ENCODE measurements around the gene ETFBKMT. TPM values are rescaled to one million over a fixed set of nuclear protein-coding genes. Genes with fewer than 3 reads are reported as not detected.
"Not testable (repeated sequence)": the region's sequence is repeated elsewhere in the genome, so short reads cannot be mapped to it uniquely, and the experiment has no call there.

Gene ETFBKMT
- total and polyA plus RNA-seq, 2 of the 4 experiments (the other 2 are of a cell fraction): 1.2 to 2.5 TPM

GRCh38 chr12:31715283-31715825 lies 55.9 kb downstream of the ETFBKMT start (continued):
- TF ChIP-seq USF2 (IDR thresholded peaks at IDR 0.05; ENCODE audit: low read depth, low read length) (no peak), RAD21 (IDR thresholded peaks at IDR 0.05; ENCODE audit: low read length) (no peak), MXI1 (IDR thresholded peaks at IDR 0.05; ENCODE audit: borderline replicate concordance, low read depth, low read length) (no peak), MAFK (IDR thresholded peaks at IDR 0.05; ENCODE audit: low read depth, low read length) (no peak)

GRCh38 chr12:31716998-31717397 lies 57.5 kb downstream of the ETFBKMT start:
- H2BK5ac ChIP-seq (ENCODE audit: low read depth, low read length, poor library complexity, severe bottlenecking); intact Hi-C loops (cut with micrococcal nuclease); H3K14ac ChIP-seq (replicated peaks; ENCODE audit: low read depth, low read length); H2BK15ac ChIP-seq (ENCODE audit: low read depth, low read length); H2BK120ac ChIP-seq (ENCODE audit: low read depth, low read length); ATAC-seq (ENCODE audit: low read depth); H3K56ac ChIP-seq (ENCODE audit: extremely low read depth, insufficient read depth, low read length); DNase-seq; H2BK20ac ChIP-seq (ENCODE audit: low read depth, low read length); POLR2A ChIA-PET (ENCODE audit: unreplicated experiment); H4K91ac ChIP-seq (ENCODE audit: insufficient read depth, low read depth, low read length); H4K20me1 ChIP-seq (ENCODE audit: insufficient read depth, low read length); CTCF ChIA-PET; H4K8ac ChIP-seq (ENCODE audit: low read depth in 2 of 2, low read length in 2 of 2); H3K9me3 ChIP-seq (ENCODE audit: control insufficient read depth, insufficient read depth, low read length); H3K4ac ChIP-seq (ENCODE audit: low read depth, low read length); H3K27ac ChIP-seq (ENCODE audit: insufficient read depth, low read length); H3K4me3 ChIP-seq (ENCODE audit: insufficient read depth, low read depth, low read length); H3K23ac ChIP-seq (ENCODE audit: low read depth, low read length); H3K18ac ChIP-seq (ENCODE audit: low read depth, low read length); H3K36me3 ChIP-seq (ENCODE audit: control insufficient read depth, insufficient read depth, low read length); BruUV-seq (replicated peaks); H2AK5ac ChIP-seq (ENCODE audit: low read depth, low read length); H3K9ac ChIP-seq (ENCODE audit: low read depth, low read length); H3K9me1 ChIP-seq (ENCODE audit: insufficient read depth, low read length); H2AK9ac ChIP-seq (replicated peaks; ENCODE audit: low read depth, low read length, poor library complexity); H3K27me3 ChIP-seq (ENCODE audit: control insufficient read depth, insufficient read depth, low read length); H3K79me1 ChIP-seq (ENCODE audit: low read depth in 1 of 2, low read length in 2 of 2); dilution Hi-C loops (cut with HindIII; ENCODE audit: low sequenced_read_pairs, unreplicated experiment); H3K4me2 ChIP-seq (ENCODE audit: low read depth, low read length); H3K4me1 ChIP-seq (ENCODE audit: control insufficient read depth, insufficient read depth, low read length); in situ Hi-C loops (cut with MboI; ENCODE audit: low sequenced_read_pairs); H2AFZ ChIP-seq (replicated peaks; ENCODE audit: low read length, poor library complexity); H4K5ac ChIP-seq (ENCODE audit: low read depth, low read length): not testable (repeated sequence)
- 67% methylated on average over 1 of the region's 4 CpGs; no CpG with 5 or more reads in 1 of the 2 experiments for WGBS, 2 experiments (ENCODE audit: extremely low coverage in 2 of 2, insufficient read length in 1 of 2)

- in situ Hi-C loops (cut with MboI; ENCODE audit: low sequenced_read_pairs); H4K20me1 ChIP-seq (ENCODE audit: insufficient read depth, low read length): not testable (repeated sequence)
Measured at GRCh38 chr12:31718542-31719198, 59.2 kb downstream of the ETFBKMT start.

More at GRCh38 chr12:31718542-31719198, 59.2 kb downstream of the ETFBKMT start:
- DNase-seq; H3K4me2 ChIP-seq (ENCODE audit: low read depth, low read length); H4K91ac ChIP-seq (ENCODE audit: insufficient read depth, low read depth, low read length); POLR2A ChIA-PET (ENCODE audit: unreplicated experiment); H3K4me3 ChIP-seq (ENCODE audit: insufficient read depth, low read depth, low read length); H2BK5ac ChIP-seq (ENCODE audit: low read depth, low read length, poor library complexity, severe bottlenecking); H3K56ac ChIP-seq (ENCODE audit: extremely low read depth, insufficient read depth, low read length); H4K5ac ChIP-seq (ENCODE audit: low read depth, low read length); H3K9me1 ChIP-seq (ENCODE audit: insufficient read depth, low read length); H3K36me3 ChIP-seq (ENCODE audit: control insufficient read depth, insufficient read depth, low read length); H2AK5ac ChIP-seq (ENCODE audit: low read depth, low read length); H3K27ac ChIP-seq (ENCODE audit: insufficient read depth, low read length); H3K79me1 ChIP-seq (ENCODE audit: low read depth in 1 of 2, low read length in 2 of 2); H4K8ac ChIP-seq (ENCODE audit: low read depth in 2 of 2, low read length in 2 of 2); dilution Hi-C loops (cut with HindIII; ENCODE audit: low sequenced_read_pairs, unreplicated experiment); BruUV-seq (replicated peaks); intact Hi-C loops (cut with micrococcal nuclease); H3K4me1 ChIP-seq (ENCODE audit: control insufficient read depth, insufficient read depth, low read length); H2BK20ac ChIP-seq (ENCODE audit: low read depth, low read length); H3K18ac ChIP-seq (ENCODE audit: low read depth, low read length); H2AFZ ChIP-seq (replicated peaks; ENCODE audit: low read length, poor library complexity); H3K27me3 ChIP-seq (ENCODE audit: control insufficient read depth, insufficient read depth, low read length); CTCF ChIA-PET; H3K9ac ChIP-seq (ENCODE audit: low read depth, low read length); H2BK120ac ChIP-seq (ENCODE audit: low read depth, low read length); H2BK15ac ChIP-seq (ENCODE audit: low read depth, low read length); H3K14ac ChIP-seq (replicated peaks; ENCODE audit: low read depth, low read length); ATAC-seq (ENCODE audit: low read depth); H3K4ac ChIP-seq (ENCODE audit: low read depth, low read length); H3K23ac ChIP-seq (ENCODE audit: low read depth, low read length); H3K9me3 ChIP-seq (ENCODE audit: control insufficient read depth, insufficient read depth, low read length); H2AK9ac ChIP-seq (replicated peaks; ENCODE audit: low read depth, low read length, poor library complexity): not testable (repeated sequence)
- 93% methylated on average over 13 of the region's 15 CpGs; no CpG with 5 or more reads in 1 of the 2 experiments for WGBS, 2 experiments (ENCODE audit: extremely low coverage in 2 of 2, insufficient read length in 1 of 2)
